Measurements from ENCODE around the gene CSHL1.
"Not testable (repeated sequence)": the region's sequence is repeated elsewhere in the genome, so short reads cannot be mapped to it uniquely, and the experiment has no call there.

CSHL1 gene

GRCh38 chr17:63930951-63931575, 20.0 kb upstream of the CSHL1 start:
- Mint-ChIP-seq H3K4me3 (peak overlapping the region; percentile 93), H3K36me3 (ENCODE audit: low read depth) (no peaks in the 10 kb centered on the region)

GRCh38 chr17:63929860-63930766, 19.1 kb upstream of the CSHL1 start:
- Mint-ChIP-seq H3K27me3 (no peaks in the 10 kb centered on the region), H3K36me3 (ENCODE audit: low read depth) (no peaks in the 10 kb centered on the region), H3K4me3 (peak overlapping the region; percentile 93), H3K27ac (peak overlapping the region; percentile 34), H3K4me1 (ENCODE audit: low read depth) (peaks cover 28% of the 10 kb centered on the region), H3K9me3 (no peaks in the 10 kb centered on the region)

More at GRCh38 chr17:63930951-63931575, 20.0 kb upstream of the CSHL1 start:
- peaks cover 28% of the 10 kb centered on the region for H3K4me1 Mint-ChIP-seq (ENCODE audit: low read depth)
- H3K27ac Mint-ChIP-seq, result peak overlapping the region; percentile 96
- no peaks in the 10 kb centered on the region for H3K9me3 Mint-ChIP-seq
- H3K27me3 Mint-ChIP-seq, result no peaks in the 10 kb centered on the region

- Mint-ChIP-seq H3K27ac (no peak overlapping the region), H3K4me3 (peak overlapping the region; percentile 42), H3K4me1 (ENCODE audit: low read depth) (peaks cover 28% of the 10 kb centered on the region), H3K9me3 (no peaks in the 10 kb centered on the region), H3K27me3 (no peaks in the 10 kb centered on the region), H3K36me3 (ENCODE audit: low read depth) (no peaks in the 10 kb centered on the region)
Observed at GRCh38 chr17:63928966-63929695, 18.1 kb upstream of the CSHL1 start.

- H3K4me1 Mint-ChIP-seq (ENCODE audit: low read depth), result peaks cover 26% of the 10 kb centered on the region
- H3K27me3 Mint-ChIP-seq, result no peaks in the 10 kb centered on the region
- no peak overlapping the region for H3K4me3 Mint-ChIP-seq
- H3K27ac Mint-ChIP-seq, result no peak overlapping the region
- H3K9me3 Mint-ChIP-seq, result no peaks in the 10 kb centered on the region
- no peaks in the 10 kb centered on the region for H3K36me3 Mint-ChIP-seq (ENCODE audit: low read depth)
Observed at GRCh38 chr17:63928172-63928666, 17.2 kb upstream of the CSHL1 start.

GRCh38 chr17:63927464-63928171, 16.6 kb upstream of the CSHL1 start:
- H3K4me1 Mint-ChIP-seq (ENCODE audit: low read depth), result peaks cover 20% of the 10 kb centered on the region
- no peaks in the 10 kb centered on the region for H3K9me3 Mint-ChIP-seq
- no peaks in the 10 kb centered on the region for H3K36me3 Mint-ChIP-seq (ENCODE audit: low read depth)
- no peaks in the 10 kb centered on the region for H3K27me3 Mint-ChIP-seq
- no peak overlapping the region for H3K27ac Mint-ChIP-seq
- no peak overlapping the region for H3K4me3 Mint-ChIP-seq

GRCh38 chr17:63926164-63926563, 15.1 kb upstream of the CSHL1 start:
- H3K36me3 Mint-ChIP-seq (ENCODE audit: low read depth), result no peaks in the 10 kb centered on the region
- peaks cover 9% of the 10 kb centered on the region for H3K4me1 Mint-ChIP-seq (ENCODE audit: low read depth)
- no peak overlapping the region for H3K27ac Mint-ChIP-seq
- no peaks in the 10 kb centered on the region for H3K9me3 Mint-ChIP-seq
- H3K27me3 Mint-ChIP-seq, result no peaks in the 10 kb centered on the region
- no peak overlapping the region for H3K4me3 Mint-ChIP-seq

GRCh38 chr17:63925615-63926014, 14.6 kb upstream of the CSHL1 start:
- peak overlapping the region; percentile 8 for H3K27ac Mint-ChIP-seq
- H3K27me3 Mint-ChIP-seq, result no peaks in the 10 kb centered on the region
- H3K4me1 Mint-ChIP-seq (ENCODE audit: low read depth), result peaks cover 4% of the 10 kb centered on the region
- no peaks in the 10 kb centered on the region for H3K36me3 Mint-ChIP-seq (ENCODE audit: low read depth)
- H3K9me3 Mint-ChIP-seq, result no peaks in the 10 kb centered on the region
- no peak overlapping the region for H3K4me3 Mint-ChIP-seq

GRCh38 chr17:63922402-63922801, 11.3 kb upstream of the CSHL1 start:
- H3K4me3 Mint-ChIP-seq; H3K27me3 Mint-ChIP-seq; H3K36me3 Mint-ChIP-seq (ENCODE audit: low read depth); H3K27ac Mint-ChIP-seq; H3K9me3 Mint-ChIP-seq: not testable (repeated sequence)
- H3K4me1 Mint-ChIP-seq (ENCODE audit: low read depth), result peaks cover 16% of the 10 kb centered on the region

GRCh38 chr17:63920779-63921178, 9.7 kb upstream of the CSHL1 start:
- not testable (repeated sequence) for H3K9me3 Mint-ChIP-seq; H3K36me3 Mint-ChIP-seq (ENCODE audit: low read depth)

GRCh38 chr17:63920050-63920449, 9.0 kb upstream of the CSHL1 start:
- H3K36me3 Mint-ChIP-seq (ENCODE audit: low read depth); H3K27me3 Mint-ChIP-seq; H3K9me3 Mint-ChIP-seq; H3K27ac Mint-ChIP-seq; H3K4me3 Mint-ChIP-seq: not testable (repeated sequence)
- H3K4me1 Mint-ChIP-seq (ENCODE audit: low read depth), result peaks cover 16% of the 10 kb centered on the region

More at GRCh38 chr17:63920779-63921178, 9.7 kb upstream of the CSHL1 start:
- not testable (repeated sequence) for H3K27ac Mint-ChIP-seq, H3K27me3 Mint-ChIP-seq, H3K4me3 Mint-ChIP-seq
- H3K4me1 Mint-ChIP-seq (ENCODE audit: low read depth), result peaks cover 16% of the 10 kb centered on the region

GRCh38 chr17:63919311-63919723, 8.3 kb upstream of the CSHL1 start:
- H3K4me1 Mint-ChIP-seq (ENCODE audit: low read depth), result peaks cover 13% of the 10 kb centered on the region
- H3K27me3 Mint-ChIP-seq, result no peaks in the 10 kb centered on the region
- no peaks in the 10 kb centered on the region for H3K36me3 Mint-ChIP-seq (ENCODE audit: low read depth)
- no peak overlapping the region for H3K27ac Mint-ChIP-seq
- H3K4me3 Mint-ChIP-seq, result no peak overlapping the region
- no peaks in the 10 kb centered on the region for H3K9me3 Mint-ChIP-seq

- H3K36me3 Mint-ChIP-seq (ENCODE audit: low read depth); H3K9me3 Mint-ChIP-seq; H3K4me3 Mint-ChIP-seq; H3K27ac Mint-ChIP-seq; H3K27me3 Mint-ChIP-seq: not testable (repeated sequence)
- peaks cover 16% of the 10 kb centered on the region for H3K4me1 Mint-ChIP-seq (ENCODE audit: low read depth)
Observed at GRCh38 chr17:63918789-63919305, 7.8 kb upstream of the CSHL1 start, which contains the start of gene GH1. Gene GH1, minus strand, starts transcription at chr17:63918839. Its CDS starts 63 bp downstream, at chr17:63918776.

- Mint-ChIP-seq H3K9me3 (no peaks in the 10 kb centered on the region), H3K4me3 (no peak overlapping the region), H3K27ac (no peak overlapping the region), H3K4me1 (ENCODE audit: low read depth) (peaks cover 16% of the 10 kb centered on the region), H3K36me3 (ENCODE audit: low read depth) (no peaks in the 10 kb centered on the region), H3K27me3 (no peaks in the 10 kb centered on the region)
Observed at GRCh38 chr17:63918305-63918704, 7.2 kb upstream of the CSHL1 start.

- no peak overlapping the region for H3K4me3 Mint-ChIP-seq
- H3K9me3 Mint-ChIP-seq, result no peaks in the 10 kb centered on the region
Observed at GRCh38 chr17:63917646-63918045, 6.6 kb upstream of the CSHL1 start.

More at GRCh38 chr17:63917646-63918045, 6.6 kb upstream of the CSHL1 start:
- H3K27me3 Mint-ChIP-seq, result no peaks in the 10 kb centered on the region
- no peaks in the 10 kb centered on the region for H3K36me3 Mint-ChIP-seq (ENCODE audit: low read depth)
- H3K4me1 Mint-ChIP-seq (ENCODE audit: low read depth), result peaks cover 16% of the 10 kb centered on the region
- H3K27ac Mint-ChIP-seq, result no peak overlapping the region

Data from stimulated activated naive CD8-positive, alpha-beta T cell treated with anti-CD3 and anti-CD28 coated beads, Interleukin-15, Interleukin-2, amounts not matched to agents 100 ng/mL and 50 ng/mL, for 24 hours (primary cell).